DOHH2 (cell line): ENCODE results near the gene GALNTL6.

Experiments used
- H3F3A ChIP-seq: fragments of 200-600 bp; sonication (generic), shearing (Covaris generic); 2 replicates; pipeline ENCODE4 v1.6.0; 2016; ENCODE audit warnings: antibody characterized with exemption, mild to moderate bottlenecking; ENCODE audit not compliant: control insufficient read depth, insufficient read depth
- H3K27ac ChIP-seq: fragments of 200-600 bp; sonication (generic); 2 replicates; pipeline ENCODE4 v1.5.1; 2014; ENCODE audit warnings: low read depth, mild to moderate bottlenecking, low read length, moderate library complexity
- H3K27me3 ChIP-seq: fragments of 200-600 bp; sonication (generic); 2 replicates; pipeline ENCODE4 v1.6.1; 2014; ENCODE audit warnings: mild to moderate bottlenecking, low read length, mixed read lengths; ENCODE audit not compliant: control insufficient read depth
- H3K36me3 ChIP-seq: fragments of 200-600 bp; sonication (generic); 2 replicates; pipeline ENCODE4 v1.6.1; 2014; ENCODE audit warnings: mild to moderate bottlenecking, low read length, moderate library complexity, mixed read lengths; ENCODE audit not compliant: control insufficient read depth
- H3K4me1 ChIP-seq: fragments of 200-600 bp; sonication (generic); 2 replicates; pipeline ENCODE4 v1.6.1; 2014; ENCODE audit warnings: mild to moderate bottlenecking, low read length, mixed read lengths; ENCODE audit not compliant: control insufficient read depth
- H3K4me2 ChIP-seq: fragments of 200-600 bp; sonication (generic); 2 replicates; pipeline ENCODE4 v1.6.0; 2014; ENCODE audit warnings: mild to moderate bottlenecking, low read length, moderate library complexity
- H3K4me3 ChIP-seq: fragments of 200-600 bp; sonication (generic); 2 replicates; pipeline ENCODE4 v1.5.1; 2014; ENCODE audit warnings: mild to moderate bottlenecking, low read length, mixed read lengths
- H3K79me2 ChIP-seq: fragments of 200-600 bp; sonication (generic); 2 replicates; pipeline ENCODE4 v1.6.1; 2014; ENCODE audit warnings: mild to moderate bottlenecking, low read length, mixed read lengths; ENCODE audit not compliant: control insufficient read depth
- H3K9me2 ChIP-seq: fragments of 200-600 bp; sonication (generic); replicated peaks from 2 replicates; pipeline ENCODE4 v1.6.1; 2014; ENCODE audit warnings: mild to moderate bottlenecking, low read length, mixed read lengths; ENCODE audit not compliant: control insufficient read depth
- H3K9me3 ChIP-seq: fragments of 200-600 bp; sonication (generic); 2 replicates; pipeline ENCODE4 v1.6.1; 2014; ENCODE audit warnings: antibody characterized with exemption, low read length, mixed read lengths; ENCODE audit not compliant: control insufficient read depth, insufficient read depth
- H4K20me1 ChIP-seq: fragments of 200-600 bp; sonication (generic); 2 replicates; pipeline ENCODE4 v1.6.0; 2014; ENCODE audit warnings: low read depth, mild to moderate bottlenecking, antibody characterized with exemption, low read length, moderate library complexity; ENCODE audit not compliant: control insufficient read depth, insufficient read depth
- CTCF ChIP-seq: fragments of 200-600 bp; sonication (generic); IDR thresholded peaks from one replicate; pipeline ENCODE4 v1.5.1; 2014; ENCODE audit warnings: antibody characterized with exemption, mild to moderate bottlenecking, low read depth, low read length; ENCODE audit not compliant: poor library complexity, severe bottlenecking
- EZH2phosphoT487 ChIP-seq: fragments of 200-600 bp; sonication (generic); IDR thresholded peaks from 2 replicates; pipeline ENCODE4 v1.6.1; 2017; ENCODE audit warnings: borderline replicate concordance, mild to moderate bottlenecking, antibody characterized with exemption, low read length, moderate library complexity, mixed read lengths

The GALNTL6 gene

GRCh38 chr4:173057901-173058300 is 1244.7 kb downstream of the GALNTL6 start:
- H3K27ac ChIP-seq: no peak overlapping the region
- no peaks in the 10 kb centered on the region for H3K79me2 ChIP-seq
- no peak overlapping the region for H3K4me2 ChIP-seq

GRCh38 chr4:173061160-173061559 is 1248.0 kb downstream of the GALNTL6 start:
- Histone ChIP-seq H3K9me2 (no peaks in the 10 kb centered on the region), H3K27me3 (peaks cover 2% of the 10 kb centered on the region; the same call in 1 of the 2 replicates), H4K20me1 (no peaks in the 10 kb centered on the region), H3K79me2 (no peaks in the 10 kb centered on the region), H3K36me3 (no peaks in the 10 kb centered on the region), H3K4me3 (no peak overlapping the region), H3F3A (no peaks in the 10 kb centered on the region), H3K27ac (no peak overlapping the region), H3K4me2 (no peak overlapping the region), H3K4me1 (no peaks in the 10 kb centered on the region), H3K9me3 (no peaks in the 10 kb centered on the region)
- TF ChIP-seq CTCF (no peak), EZH2phosphoT487 (no peak)

More at GRCh38 chr4:173057901-173058300, 1244.7 kb downstream of the GALNTL6 start:
- Histone ChIP-seq H3K27me3 (peaks cover 16% of the 10 kb centered on the region), H3F3A (no peaks in the 10 kb centered on the region), H3K4me1 (no peaks in the 10 kb centered on the region), H4K20me1 (no peaks in the 10 kb centered on the region), H3K4me3 (no peak overlapping the region), H3K36me3 (no peaks in the 10 kb centered on the region), H3K9me3 (no peaks in the 10 kb centered on the region), H3K9me2 (no peaks in the 10 kb centered on the region)
- TF ChIP-seq EZH2phosphoT487 (no peak), CTCF (no peak)

- H3K27ac ChIP-seq: no peak overlapping the region
- TF ChIP-seq CTCF (no peak), EZH2phosphoT487 (no peak)
Measured at GRCh38 chr4:173073939-173074500, 1260.8 kb downstream of the GALNTL6 start.

More at GRCh38 chr4:173073939-173074500, 1260.8 kb downstream of the GALNTL6 start:
- Histone ChIP-seq H3K9me3 (no peaks in the 10 kb centered on the region), H3K4me2 (no peak overlapping the region), H3K4me3 (no peak overlapping the region), H3K9me2 (no peaks in the 10 kb centered on the region), H3F3A (no peaks in the 10 kb centered on the region), H3K79me2 (no peaks in the 10 kb centered on the region), H3K27me3 (0 out of 2 replicates have a peak, but pooled peaks cover 4% of the 10 kb centered on the region), H4K20me1 (no peaks in the 10 kb centered on the region), H3K36me3 (no peaks in the 10 kb centered on the region), H3K4me1 (no peaks in the 10 kb centered on the region)
